Measurements from ENCODE around the gene PTPN13. TPM values are rescaled to one million over a fixed set of nuclear protein-coding genes. Genes with fewer than 3 reads are reported as not detected.

Gene PTPN13
- total RNA-seq, 2 experiments from 2014 or later: 1.4 to 1.5 TPM

GRCh38 chr4:86848732-86849619 lies 254.9 kb downstream of the PTPN13 start, which contains the start of gene SLC10A6:
TSS of gene SLC10A6 (minus strand) at chr4:86849384. CDS start at chr4:86849115, 269 bp downstream.
- H3K27me3 Mint-ChIP-seq: peaks cover 6% of the 10 kb centered on the region

GRCh38 chr4:86853209-86853608 lies 259.1 kb downstream of the PTPN13 start:
- Mint-ChIP-seq H3K4me1 (no peaks in the 10 kb centered on the region), H3K27me3 (peaks cover 4% of the 10 kb centered on the region), H3K9me3 (ENCODE audit: low read depth) (no peaks in the 10 kb centered on the region), H3K36me3 (ENCODE audit: low read depth) (no peaks in the 10 kb centered on the region), H3K4me3 (no peak overlapping the region), H3K27ac (no peak overlapping the region)
- no peak for ATAC-seq
- ChIA-PET POLR2A (no interaction called here), CTCF (no interaction called here)
- intact Hi-C loops (cut with DNase I, micrococcal nuclease): no loop called here
- no peak for DNase-seq

More at GRCh38 chr4:86848732-86849619, 254.9 kb downstream of the PTPN13 start, which contains the start of gene SLC10A6:
- ChIA-PET CTCF (interaction anchor here (1.2 kb wide), 1 partner anchor 21 kb away, joined by 3 read pairs; no protein-coding TSS in a partner anchor), POLR2A (interaction anchor here (0.7 kb wide), 1 partner anchor 355 kb away, joined by 3 read pairs; no protein-coding TSS in a partner anchor)
- ATAC-seq: no peak
- H3K27ac Mint-ChIP-seq: no peak within 1 kb of the TSS
- H3K4me1 Mint-ChIP-seq: no peaks in the 10 kb centered on the region
- no peaks in the 10 kb centered on the region for H3K9me3 Mint-ChIP-seq (ENCODE audit: low read depth)
- DNase-seq: no peak
- no peaks in the 10 kb centered on the region for H3K36me3 Mint-ChIP-seq (ENCODE audit: low read depth)
- no peak within 1 kb of the TSS for H3K4me3 Mint-ChIP-seq
- intact Hi-C loops (cut with DNase I, micrococcal nuclease): no loop called here

GRCh38 chr4:86855572-86855971 lies 261.5 kb downstream of the PTPN13 start:
- CTCF ChIA-PET: no interaction called here
- peaks cover 1% of the 10 kb centered on the region for H3K27me3 Mint-ChIP-seq

GRCh38 chr4:86856896-86857295 lies 262.8 kb downstream of the PTPN13 start:
- Mint-ChIP-seq H3K4me3 (no peak overlapping the region), H3K36me3 (ENCODE audit: low read depth) (no peaks in the 10 kb centered on the region), H3K9me3 (ENCODE audit: low read depth) (no peaks in the 10 kb centered on the region), H3K27me3 (no peaks in the 10 kb centered on the region), H3K4me1 (no peaks in the 10 kb centered on the region), H3K27ac (no peak overlapping the region)
- no peak for DNase-seq
- intact Hi-C loops (cut with DNase I, micrococcal nuclease): no loop called here
- ChIA-PET POLR2A (no interaction called here), CTCF (interaction anchor here (0.7 kb wide), 1 partner anchor 423 kb away, joined by 3 read pairs; no protein-coding TSS in a partner anchor)
- ATAC-seq: no peak

More at GRCh38 chr4:86855572-86855971, 261.5 kb downstream of the PTPN13 start:
- no peaks in the 10 kb centered on the region for H3K4me1 Mint-ChIP-seq
- POLR2A ChIA-PET: no interaction called here
- ATAC-seq (no peak), DNase-seq (no peak)
- no peak overlapping the region for H3K4me3 Mint-ChIP-seq
- intact Hi-C loops (cut with DNase I, micrococcal nuclease): no loop called here
- no peaks in the 10 kb centered on the region for H3K9me3 Mint-ChIP-seq (ENCODE audit: low read depth)
- H3K27ac Mint-ChIP-seq: no peak overlapping the region
- no peaks in the 10 kb centered on the region for H3K36me3 Mint-ChIP-seq (ENCODE audit: low read depth)

GRCh38 chr4:86857341-86858052 lies 263.4 kb downstream of the PTPN13 start:
- no peaks in the 10 kb centered on the region for H3K9me3 Mint-ChIP-seq (ENCODE audit: low read depth)
- no peak overlapping the region for H3K4me3 Mint-ChIP-seq
- H3K27ac Mint-ChIP-seq: no peak overlapping the region
- H3K27me3 Mint-ChIP-seq: no peaks in the 10 kb centered on the region
- ATAC-seq (no peak), DNase-seq (no peak)
- no peaks in the 10 kb centered on the region for H3K36me3 Mint-ChIP-seq (ENCODE audit: low read depth)
- CTCF ChIA-PET: interaction anchor here (0.7 kb wide), 1 partner anchor 423 kb away, joined by 3 read pairs; no protein-coding TSS in a partner anchor
- intact Hi-C loops (cut with DNase I, micrococcal nuclease): no loop called here
- POLR2A ChIA-PET: no interaction called here
- H3K4me1 Mint-ChIP-seq: no peaks in the 10 kb centered on the region

Other genes starting within 250 kb of the PTPN13 start
- gene MAPK10, start 234.3 kb upstream of the PTPN13 start, total RNA-seq: under 1 TPM in 1 of 2 experiments, not detected in 1; 0.19 TPM

Measured in activated CD4-positive, alpha-beta T cell treated with anti-CD3 and anti-CD28 coated beads for 36 hours (primary cell).